ENCODE measurements around the gene AUTS2.

DNA sequence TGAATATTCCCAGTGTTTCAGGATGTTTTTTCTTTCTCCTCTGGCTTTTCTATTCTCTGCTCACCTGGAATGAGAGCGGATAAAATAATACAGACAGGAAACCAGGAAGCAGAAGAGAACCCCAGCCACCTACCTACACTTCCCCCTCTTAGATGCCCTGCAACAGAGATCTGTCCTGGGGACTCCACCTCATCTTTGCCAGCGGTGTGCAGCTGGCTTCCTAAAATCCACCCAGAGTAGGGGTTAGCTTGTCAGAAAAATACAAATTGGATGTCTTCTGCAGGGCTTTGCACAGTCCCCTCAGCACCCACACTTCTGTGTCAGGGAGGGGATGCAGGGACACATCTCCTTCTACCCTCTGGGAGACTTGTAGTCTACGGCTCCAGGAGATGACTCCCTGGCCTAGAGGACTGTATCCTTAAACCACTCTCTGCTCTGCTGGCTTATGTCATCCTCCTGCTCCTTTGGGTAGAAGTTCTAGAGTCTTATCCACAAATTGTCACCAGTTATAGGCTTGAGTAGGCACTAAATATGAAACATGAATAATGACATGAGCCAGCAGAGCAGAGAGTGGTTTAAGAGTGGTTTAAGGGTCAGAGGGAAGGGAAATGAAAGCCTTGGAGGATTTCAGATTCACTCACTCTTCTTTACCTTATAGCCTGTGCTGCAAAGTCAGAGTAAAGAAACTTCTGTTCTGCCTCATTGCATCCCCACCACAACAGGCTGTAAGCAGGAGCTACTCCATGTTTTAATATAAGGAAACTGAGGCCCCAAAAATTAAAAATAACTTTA is 749.4 kb downstream of the AUTS2 start:
- TF ChIP-seq ZNF658 (tag by site-specific recombination; IDR thresholded peaks at IDR 0.05) = no peak
- TF ChIP-seq ZNF274 (IDR thresholded peaks at IDR 0.05; ENCODE audit: low read length) = no peak
- TF ChIP-seq ZNF274 (tag by site-specific recombination; IDR thresholded peaks at IDR 0.05; ENCODE audit: borderline replicate concordance) = no peak
- TF ChIP-seq, protein P1, sequence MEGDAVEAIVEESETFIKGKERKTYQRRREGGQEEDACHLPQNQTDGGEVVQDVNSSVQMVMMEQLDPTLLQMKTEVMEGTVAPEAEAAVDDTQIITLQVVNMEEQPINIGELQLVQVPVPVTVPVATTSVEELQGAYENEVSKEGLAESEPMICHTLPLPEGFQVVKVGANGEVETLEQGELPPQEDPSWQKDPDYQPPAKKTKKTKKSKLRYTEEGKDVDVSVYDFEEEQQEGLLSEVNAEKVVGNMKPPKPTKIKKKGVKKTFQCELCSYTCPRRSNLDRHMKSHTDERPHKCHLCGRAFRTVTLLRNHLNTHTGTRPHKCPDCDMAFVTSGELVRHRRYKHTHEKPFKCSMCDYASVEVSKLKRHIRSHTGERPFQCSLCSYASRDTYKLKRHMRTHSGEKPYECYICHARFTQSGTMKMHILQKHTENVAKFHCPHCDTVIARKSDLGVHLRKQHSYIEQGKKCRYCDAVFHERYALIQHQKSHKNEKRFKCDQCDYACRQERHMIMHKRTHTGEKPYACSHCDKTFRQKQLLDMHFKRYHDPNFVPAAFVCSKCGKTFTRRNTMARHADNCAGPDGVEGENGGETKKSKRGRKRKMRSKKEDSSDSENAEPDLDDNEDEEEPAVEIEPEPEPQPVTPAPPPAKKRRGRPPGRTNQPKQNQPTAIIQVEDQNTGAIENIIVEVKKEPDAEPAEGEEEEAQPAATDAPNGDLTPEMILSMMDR (tag by site-specific recombination; IDR thresholded peaks at IDR 0.05) = no peak
- TF ChIP-seq KLF1 (tag by site-specific recombination; IDR thresholded peaks at IDR 0.05) = no peak
- TF ChIP-seq TRIM28 (IDR thresholded peaks at IDR 0.05; ENCODE audit: borderline replicate concordance, low read length) = no peak
- no peak for TF ChIP-seq ZNF140 (tag by site-specific recombination; IDR thresholded peaks at IDR 0.05)
- TF ChIP-seq BCL11A (tag by site-specific recombination; IDR thresholded peaks at IDR 0.05; ENCODE audit: low read depth) = no peak
- no peak for TF ChIP-seq ZNF521 (tag by site-specific recombination; IDR thresholded peaks at IDR 0.05)
- no peak for TF ChIP-seq ZNF324 (tag by site-specific recombination; IDR thresholded peaks at IDR 0.05)
- TF ChIP-seq, protein P2, sequence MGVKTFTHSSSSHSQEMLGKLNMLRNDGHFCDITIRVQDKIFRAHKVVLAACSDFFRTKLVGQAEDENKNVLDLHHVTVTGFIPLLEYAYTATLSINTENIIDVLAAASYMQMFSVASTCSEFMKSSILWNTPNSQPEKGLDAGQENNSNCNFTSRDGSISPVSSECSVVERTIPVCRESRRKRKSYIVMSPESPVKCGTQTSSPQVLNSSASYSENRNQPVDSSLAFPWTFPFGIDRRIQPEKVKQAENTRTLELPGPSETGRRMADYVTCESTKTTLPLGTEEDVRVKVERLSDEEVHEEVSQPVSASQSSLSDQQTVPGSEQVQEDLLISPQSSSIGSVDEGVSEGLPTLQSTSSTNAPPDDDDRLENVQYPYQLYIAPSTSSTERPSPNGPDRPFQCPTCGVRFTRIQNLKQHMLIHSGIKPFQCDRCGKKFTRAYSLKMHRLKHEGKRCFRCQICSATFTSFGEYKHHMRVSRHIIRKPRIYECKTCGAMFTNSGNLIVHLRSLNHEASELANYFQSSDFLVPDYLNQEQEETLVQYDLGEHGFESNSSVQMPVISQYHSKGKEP (tag by site-specific recombination; IDR thresholded peaks at IDR 0.05) = no peak
- no peak for TF ChIP-seq KLF9 (tag by site-specific recombination; IDR thresholded peaks at IDR 0.05; ENCODE audit: low read depth)
- TF ChIP-seq, protein P3, sequence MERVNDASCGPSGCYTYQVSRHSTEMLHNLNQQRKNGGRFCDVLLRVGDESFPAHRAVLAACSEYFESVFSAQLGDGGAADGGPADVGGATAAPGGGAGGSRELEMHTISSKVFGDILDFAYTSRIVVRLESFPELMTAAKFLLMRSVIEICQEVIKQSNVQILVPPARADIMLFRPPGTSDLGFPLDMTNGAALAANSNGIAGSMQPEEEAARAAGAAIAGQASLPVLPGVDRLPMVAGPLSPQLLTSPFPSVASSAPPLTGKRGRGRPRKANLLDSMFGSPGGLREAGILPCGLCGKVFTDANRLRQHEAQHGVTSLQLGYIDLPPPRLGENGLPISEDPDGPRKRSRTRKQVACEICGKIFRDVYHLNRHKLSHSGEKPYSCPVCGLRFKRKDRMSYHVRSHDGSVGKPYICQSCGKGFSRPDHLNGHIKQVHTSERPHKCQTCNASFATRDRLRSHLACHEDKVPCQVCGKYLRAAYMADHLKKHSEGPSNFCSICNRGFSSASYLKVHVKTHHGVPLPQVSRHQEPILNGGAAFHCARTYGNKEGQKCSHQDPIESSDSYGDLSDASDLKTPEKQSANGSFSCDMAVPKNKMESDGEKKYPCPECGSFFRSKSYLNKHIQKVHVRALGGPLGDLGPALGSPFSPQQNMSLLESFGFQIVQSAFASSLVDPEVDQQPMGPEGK (tag by site-specific recombination; IDR thresholded peaks at IDR 0.05) = no peak
